ENCODE results near the gene TAMALIN.
"Not testable (repeated sequence)": the region's sequence is repeated elsewhere in the genome, so short reads cannot be mapped to it uniquely, and the experiment has no call there.

The TAMALIN gene

GRCh38 chr12:51975196-51975595 lies 31.6 kb upstream of the TAMALIN start:
- Histone ChIP-seq H3K4me1 (ENCODE audit: insufficient read depth, low read length) (peaks cover 13% of the 10 kb centered on the region), H3K9ac (ENCODE audit: low read depth, low read length) (no peak overlapping the region), H3K79me2 (ENCODE audit: insufficient read depth, low read length) (peaks cover 28% of the 10 kb centered on the region), H3K4me2 (ENCODE audit: insufficient read depth, low read length) (no peak overlapping the region), H4K20me1 (ENCODE audit: insufficient read depth, low read length) (peaks cover 31% of the 10 kb centered on the region; the same call in 1 of the 2 replicates), H3K4me3 (ENCODE audit: low read depth in 1 of 2, low read length in 2 of 2) (no peak overlapping the region), H2AFZ (ENCODE audit: low read depth, low read length) (no peak overlapping the region), H3K9me3 (ENCODE audit: insufficient read depth, low read length, severe bottlenecking) (no peaks in the 10 kb centered on the region), H3K36me3 (ENCODE audit: insufficient read depth, low read length) (peaks cover 29% of the 10 kb centered on the region), H3K27me3 (ENCODE audit: insufficient read depth, low read length, poor library complexity) (no peaks in the 10 kb centered on the region), H3K27ac (ENCODE audit: low read length) (no peak overlapping the region)
- ATAC-seq (ENCODE audit: insufficient read depth, low read depth) (no peak), DNase-seq (no peak)
- TF ChIP-seq CTCF (IDR thresholded peaks at IDR 0.05; ENCODE audit: borderline replicate concordance, extremely low read depth, low read length, poor library complexity, severe bottlenecking), result no peak
- TF ChIP-seq EZH2 (IDR thresholded peaks at IDR 0.05; ENCODE audit: borderline replicate concordance, low read depth, low read length, severe bottlenecking), result no peak

GRCh38 chr12:51976376-51977160 lies 30.2 kb upstream of the TAMALIN start:
- H2AFZ ChIP-seq (ENCODE audit: low read depth, low read length), result no peak overlapping the region
- TF ChIP-seq EZH2 (IDR thresholded peaks at IDR 0.05; ENCODE audit: borderline replicate concordance, low read depth, low read length, severe bottlenecking) (no peak), CTCF (IDR thresholded peaks at IDR 0.05; ENCODE audit: borderline replicate concordance, extremely low read depth, low read length, poor library complexity, severe bottlenecking) (no peak)
- ATAC-seq (ENCODE audit: insufficient read depth, low read depth), result no peak
- no peaks in the 10 kb centered on the region for H3K27me3 ChIP-seq (ENCODE audit: insufficient read depth, low read length, poor library complexity)
- peaks cover 15% of the 10 kb centered on the region for H3K79me2 ChIP-seq (ENCODE audit: insufficient read depth, low read length)
- H3K27ac ChIP-seq (ENCODE audit: low read length), result no peak overlapping the region
- H3K4me3 ChIP-seq (ENCODE audit: low read depth in 1 of 2, low read length in 2 of 2), result no peak overlapping the region
- H4K20me1 ChIP-seq (ENCODE audit: insufficient read depth, low read length), result peaks cover 24% of the 10 kb centered on the region; the same call in 1 of the 2 replicates
- no peak overlapping the region for H3K9ac ChIP-seq (ENCODE audit: low read depth, low read length)
- peaks cover 13% of the 10 kb centered on the region for H3K4me1 ChIP-seq (ENCODE audit: insufficient read depth, low read length)
- no peaks in the 10 kb centered on the region for H3K9me3 ChIP-seq (ENCODE audit: insufficient read depth, low read length, severe bottlenecking)
- peaks cover 41% of the 10 kb centered on the region for H3K36me3 ChIP-seq (ENCODE audit: insufficient read depth, low read length)
- DNase-seq, result no peak
- H3K4me2 ChIP-seq (ENCODE audit: insufficient read depth, low read length), result no peak overlapping the region

GRCh38 chr12:51977320-51977753 lies 29.4 kb upstream of the TAMALIN start:
- Histone ChIP-seq H3K27me3 (ENCODE audit: insufficient read depth, low read length, poor library complexity) (no peaks in the 10 kb centered on the region), H3K4me2 (ENCODE audit: insufficient read depth, low read length) (no peak overlapping the region), H3K27ac (ENCODE audit: low read length) (no peak overlapping the region), H3K9me3 (ENCODE audit: insufficient read depth, low read length, severe bottlenecking) (no peaks in the 10 kb centered on the region), H3K4me3 (ENCODE audit: low read depth in 1 of 2, low read length in 2 of 2) (no peak overlapping the region), H3K36me3 (ENCODE audit: insufficient read depth, low read length) (peaks cover 48% of the 10 kb centered on the region), H3K79me2 (ENCODE audit: insufficient read depth, low read length) (peaks cover 12% of the 10 kb centered on the region), H4K20me1 (ENCODE audit: insufficient read depth, low read length) (peaks cover 22% of the 10 kb centered on the region; the same call in 1 of the 2 replicates), H3K9ac (ENCODE audit: low read depth, low read length) (no peak overlapping the region), H2AFZ (ENCODE audit: low read depth, low read length) (no peak overlapping the region), H3K4me1 (ENCODE audit: insufficient read depth, low read length) (peaks cover 13% of the 10 kb centered on the region)
- ATAC-seq (ENCODE audit: insufficient read depth, low read depth), result no peak
- no peak for DNase-seq
- TF ChIP-seq CTCF (IDR thresholded peaks at IDR 0.05; ENCODE audit: borderline replicate concordance, extremely low read depth, low read length, poor library complexity, severe bottlenecking) (no peak), EZH2 (IDR thresholded peaks at IDR 0.05; ENCODE audit: borderline replicate concordance, low read depth, low read length, severe bottlenecking) (no peak)

GRCh38 chr12:51979306-51979705 lies 27.4 kb upstream of the TAMALIN start:
- H3K9ac ChIP-seq (ENCODE audit: low read depth, low read length); H3K4me3 ChIP-seq (ENCODE audit: low read depth in 1 of 2, low read length in 2 of 2); H3K4me1 ChIP-seq (ENCODE audit: insufficient read depth, low read length); H2AFZ ChIP-seq (ENCODE audit: low read depth, low read length); H4K20me1 ChIP-seq (ENCODE audit: insufficient read depth, low read length); H3K27me3 ChIP-seq (ENCODE audit: insufficient read depth, low read length, poor library complexity); H3K79me2 ChIP-seq (ENCODE audit: insufficient read depth, low read length); ATAC-seq (ENCODE audit: insufficient read depth, low read depth); H3K4me2 ChIP-seq (ENCODE audit: insufficient read depth, low read length); DNase-seq; H3K9me3 ChIP-seq (ENCODE audit: insufficient read depth, low read length, severe bottlenecking); H3K27ac ChIP-seq (ENCODE audit: low read length): not testable (repeated sequence)
- peaks cover 66% of the 10 kb centered on the region for H3K36me3 ChIP-seq (ENCODE audit: insufficient read depth, low read length)

Measured in DND-41 (cell line).